Measurements from ENCODE around the gene TPPP2.
A peak's percentile ranks its signal among the peaks of the same experiment; 100 is the strongest.

TPPP2 gene

DNA sequence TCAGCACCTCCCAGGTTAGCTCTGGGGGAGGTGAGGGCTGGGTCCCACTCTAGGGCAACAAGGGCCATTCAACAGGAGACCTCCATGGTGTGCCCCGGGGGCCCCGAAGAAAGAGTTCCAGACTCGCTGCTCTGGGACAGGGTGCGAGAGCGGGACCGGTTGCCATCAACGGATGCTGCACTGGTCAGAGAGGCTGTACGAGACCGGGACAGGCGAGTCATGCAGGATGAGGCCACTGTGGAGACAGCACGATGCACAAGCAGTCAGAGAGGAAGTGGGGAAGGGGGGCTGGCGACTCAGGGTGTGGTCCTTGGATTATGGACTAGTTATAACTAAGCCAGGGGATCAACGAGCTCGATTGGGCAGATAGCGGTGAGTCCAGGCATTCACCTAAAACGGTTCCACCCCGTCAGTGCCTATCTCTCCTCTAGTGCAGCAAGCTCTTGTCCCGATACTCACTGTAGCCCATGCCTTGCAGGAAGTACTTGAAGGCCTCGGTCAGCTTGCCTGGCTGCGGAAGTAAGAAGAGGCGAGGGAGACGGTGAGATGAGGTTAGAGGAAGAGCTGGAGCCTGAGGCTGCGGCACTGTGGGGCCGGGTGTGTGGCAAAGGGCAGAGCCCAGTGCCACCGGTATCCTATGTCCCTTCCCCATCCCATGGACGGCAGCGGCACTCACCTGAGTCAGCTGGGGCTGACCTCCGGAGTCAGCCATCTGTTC is 12.3 kb upstream of the TPPP2 start:
- DNase-seq = no peak

DNA sequence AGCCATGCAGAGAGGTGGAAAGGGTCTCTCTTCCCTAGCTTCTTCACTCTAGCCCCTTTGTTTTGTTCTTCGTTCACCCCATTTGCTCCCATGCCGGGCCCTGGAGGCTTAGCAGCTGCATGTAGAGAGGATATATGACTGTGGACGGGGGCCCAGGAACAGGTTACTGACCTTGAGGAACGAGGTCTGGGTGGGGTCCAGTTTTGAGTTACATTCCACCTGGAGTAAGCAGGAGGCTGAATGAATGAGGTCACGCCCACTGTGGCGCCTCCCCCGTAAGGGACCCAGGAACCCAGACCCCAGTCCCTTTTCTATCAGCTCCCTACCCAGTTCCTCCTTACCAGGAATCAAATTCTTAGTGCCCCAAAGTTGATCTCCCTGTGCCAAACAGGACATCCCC is 11.7 kb upstream of the TPPP2 start:
- no peak for DNase-seq

DNA sequence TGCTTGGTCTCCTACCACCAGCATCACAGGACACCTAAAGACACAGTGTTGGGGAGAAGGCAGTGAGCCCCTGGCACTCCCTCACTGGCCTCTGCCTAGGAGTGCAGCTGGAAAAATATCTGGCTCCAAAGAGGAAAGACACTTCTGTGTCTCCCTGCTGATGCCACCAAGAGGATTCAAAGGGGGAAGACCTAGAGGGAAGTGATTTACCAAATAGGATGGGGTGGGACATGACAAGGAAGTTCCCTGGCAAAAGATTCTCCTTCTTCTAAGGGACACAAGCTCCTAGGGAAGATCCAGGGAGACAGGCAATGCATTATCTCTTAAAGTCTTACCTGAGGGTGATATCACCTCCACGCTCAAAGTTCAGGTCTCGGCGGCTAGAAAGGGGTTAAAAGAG is 11.2 kb upstream of the TPPP2 start:
- no peak for DNase-seq

DNA sequence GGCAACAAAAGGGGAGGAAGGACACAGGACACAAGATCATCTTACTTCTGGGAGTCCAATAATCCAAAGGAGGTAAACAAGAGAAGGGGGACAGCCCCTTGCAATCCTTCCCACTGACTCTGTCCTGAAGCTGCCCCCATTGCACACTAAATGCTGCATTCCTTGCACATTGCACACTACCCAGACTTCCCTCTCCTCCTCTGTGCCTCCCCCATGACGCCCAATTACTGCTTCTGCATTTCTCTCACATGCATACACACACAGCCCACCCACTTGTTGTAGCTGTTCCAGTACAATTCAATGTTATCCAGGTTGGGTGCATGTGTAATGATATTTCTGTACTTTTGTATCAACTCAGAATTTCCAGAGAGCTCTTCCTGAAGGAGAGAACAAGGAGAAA is 10.7 kb upstream of the TPPP2 start:
- DNase-seq = no peak

DNA sequence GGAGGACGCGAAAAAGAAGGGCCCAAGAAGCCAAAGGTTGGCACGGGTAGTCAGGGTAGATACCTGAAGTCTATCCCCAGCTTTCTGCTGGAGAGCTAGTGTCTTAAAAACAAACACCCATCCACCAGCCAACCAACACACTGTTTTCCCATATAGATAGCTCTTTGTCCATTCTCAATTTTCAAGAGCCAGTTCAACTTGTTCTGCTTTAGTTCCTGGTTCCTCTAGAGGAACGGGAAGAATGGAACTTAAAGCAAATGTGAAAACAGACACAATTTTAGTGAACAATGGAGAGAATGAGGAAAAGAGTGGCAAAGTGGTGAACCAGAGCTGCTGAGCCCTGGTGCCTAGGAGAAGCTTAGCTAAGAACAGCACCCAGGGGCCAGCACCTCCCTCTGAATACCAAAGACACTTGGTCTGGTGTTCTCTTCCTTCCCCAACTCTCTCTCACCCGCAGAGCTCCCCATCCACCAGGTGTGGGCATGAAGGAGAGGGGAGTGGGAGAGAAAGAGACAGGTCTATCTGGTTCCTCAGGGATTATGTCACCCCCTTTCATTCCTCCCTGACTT is 9.0 kb upstream of the TPPP2 start:
- DNase-seq = no peak

DNA sequence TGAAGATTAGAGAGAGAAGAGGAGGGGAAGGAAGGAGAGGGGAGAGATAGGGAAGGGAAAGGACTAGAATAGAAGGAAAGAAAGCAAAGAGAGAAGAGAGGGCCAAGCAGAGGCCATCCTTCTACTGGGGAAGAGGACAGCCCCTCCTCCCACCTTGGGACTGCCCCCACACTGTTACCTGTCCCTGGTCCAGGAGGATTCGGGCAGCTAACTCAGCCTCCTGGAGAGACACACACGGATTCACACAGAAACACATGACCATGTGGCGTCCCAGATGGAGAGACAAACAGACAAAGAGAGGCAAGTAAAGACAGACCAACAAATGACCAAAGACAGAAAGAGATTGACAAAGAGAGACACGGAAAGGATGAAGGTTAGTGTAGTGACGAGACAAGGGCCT is 7.3 kb upstream of the TPPP2 start:
- no peak for DNase-seq

DNA sequence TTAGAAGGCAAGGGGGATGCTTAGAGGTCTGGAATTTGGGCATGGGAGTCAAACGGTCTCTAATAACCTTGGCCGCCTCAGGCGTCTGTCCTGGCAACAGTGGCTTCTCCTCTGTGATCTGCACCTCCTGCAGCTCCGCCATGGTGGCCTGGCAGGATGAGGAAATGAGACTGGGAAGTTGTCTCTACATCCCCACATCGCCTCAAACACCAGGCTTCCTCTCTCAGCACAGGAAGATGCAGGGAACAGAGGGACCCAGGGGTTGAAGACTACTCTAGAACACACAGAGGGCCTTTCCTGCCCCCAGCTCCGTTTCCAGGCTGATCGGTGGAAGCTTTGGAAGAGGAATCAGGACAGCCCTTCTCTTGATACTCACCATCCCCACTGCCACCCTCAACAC is 6.8 kb upstream of the TPPP2 start:
- no peak for DNase-seq

DNA sequence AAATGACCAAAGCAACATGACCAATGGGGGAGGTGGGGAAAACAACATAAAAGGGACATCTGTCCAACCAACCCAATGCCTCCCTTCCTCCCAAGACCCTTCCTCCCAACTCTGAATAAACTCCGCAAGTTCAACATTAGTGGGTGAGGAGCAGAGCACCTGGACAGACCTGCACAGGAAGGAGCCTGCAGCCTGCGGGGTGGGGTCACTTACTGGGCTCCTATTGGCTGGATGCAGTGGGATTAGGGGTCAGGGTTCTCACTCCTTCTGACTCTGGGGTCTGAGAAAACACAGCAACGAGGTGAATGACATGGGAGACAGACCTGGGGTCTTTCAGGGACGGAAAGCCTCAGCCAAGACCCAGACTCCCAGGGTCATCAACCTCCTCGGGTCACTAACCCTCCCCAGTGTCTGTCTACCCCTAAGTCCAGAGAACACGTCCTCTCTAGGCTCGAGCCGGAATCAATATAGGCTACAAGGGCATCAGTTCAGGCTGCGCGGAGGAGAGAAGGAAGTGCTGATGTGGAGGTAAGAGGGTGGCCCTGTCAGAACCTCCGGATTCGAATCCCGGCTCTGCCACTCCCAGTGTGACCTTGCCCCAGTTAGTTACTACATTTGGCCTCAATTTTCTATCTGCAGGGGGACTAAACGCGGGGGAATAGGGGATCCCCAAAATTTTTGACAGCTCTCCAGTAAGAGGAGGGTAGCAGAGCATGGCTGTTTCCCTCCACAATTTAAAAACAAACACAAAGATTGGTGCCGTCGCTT is 6.0 kb upstream of the TPPP2 start:
- no peak for DNase-seq

DNA sequence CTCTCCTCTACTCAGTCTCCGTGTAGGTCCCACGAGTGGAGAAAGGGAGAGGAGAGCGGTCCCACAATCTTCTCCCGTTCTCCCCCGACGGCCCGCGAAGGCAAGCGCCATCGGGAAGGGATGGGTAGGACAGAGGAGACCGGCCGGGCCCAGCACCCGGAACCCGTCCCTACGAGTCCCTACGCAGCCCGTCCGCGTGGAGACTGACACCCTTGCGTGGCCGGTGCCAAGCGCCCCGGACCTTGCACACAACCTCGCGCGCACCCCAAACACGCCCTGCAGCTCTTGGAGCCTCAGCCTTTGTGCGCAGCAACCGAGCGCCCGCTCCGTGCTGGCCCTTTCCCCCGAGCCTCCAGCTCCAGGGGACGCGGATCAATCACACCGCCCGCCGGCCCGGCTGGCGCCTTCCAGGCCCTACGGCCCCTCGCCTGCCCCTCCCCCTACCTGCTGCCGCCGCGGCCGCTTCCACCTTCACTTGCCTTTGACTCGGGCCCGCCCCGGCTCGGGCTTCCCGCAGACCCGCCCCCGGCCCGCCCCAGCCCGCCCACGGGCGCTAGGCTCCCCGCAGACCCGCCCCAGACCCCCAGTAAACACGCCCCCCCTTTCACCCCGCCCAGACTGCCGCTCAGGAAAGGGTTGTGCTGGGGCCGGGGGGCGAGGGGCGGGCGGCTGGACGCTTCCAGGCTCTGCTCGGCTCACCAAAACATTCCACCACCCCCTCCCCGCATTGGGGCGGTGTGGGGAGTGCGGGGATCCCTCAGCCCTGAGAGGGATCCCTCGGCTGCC is 5.2 kb upstream of the TPPP2 start, which contains the start of gene NDRG2:
Gene NDRG2, minus strand, starts transcription at position 477 of the 786 bp plus-strand sequence. CDS start 1,746 bp downstream, outside the sequence.
- DNase-seq = peak; percentile 80

DNA sequence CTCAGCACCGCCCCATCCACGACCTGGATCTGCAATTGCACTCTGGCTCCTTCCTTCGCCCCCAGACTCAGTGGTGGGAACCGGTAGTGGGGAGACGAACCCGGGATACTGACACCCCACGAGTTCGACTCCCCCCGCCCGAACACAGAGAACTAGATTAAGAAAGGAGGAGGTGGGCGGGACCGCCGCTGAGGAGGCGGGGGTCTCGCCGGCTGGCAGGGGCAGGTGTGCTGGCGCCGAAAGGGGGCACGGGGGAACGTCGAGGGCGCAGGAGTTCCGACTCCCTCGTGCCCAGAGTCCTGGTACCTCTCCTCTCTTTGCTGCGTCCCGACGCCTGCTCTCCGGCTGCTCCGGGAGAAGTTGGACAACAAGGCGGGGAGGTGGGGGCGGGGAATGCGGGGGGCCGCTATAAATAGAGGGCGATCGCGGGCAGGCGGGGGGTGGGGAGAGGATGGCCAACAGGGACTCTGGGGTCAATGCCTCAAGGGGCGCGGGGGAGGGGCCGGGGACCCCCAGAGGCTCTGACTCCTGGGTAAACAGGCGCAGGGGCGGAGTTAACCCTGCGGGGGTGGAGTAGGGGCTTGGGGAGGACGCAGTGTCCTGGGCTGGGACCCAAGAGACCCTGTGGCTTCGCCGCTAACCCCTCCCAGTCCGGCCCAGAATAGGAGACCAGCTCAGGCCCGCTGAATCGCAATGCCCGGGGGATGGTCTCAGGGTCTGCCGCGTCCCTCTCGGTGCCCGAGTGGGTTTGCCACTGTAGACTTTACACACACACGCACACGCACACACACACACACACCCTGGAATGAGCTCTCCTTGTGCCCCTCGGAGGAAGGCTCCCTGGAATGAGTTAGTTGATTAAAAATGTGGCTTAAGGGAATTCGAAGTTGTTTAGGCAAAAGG is 4.4 kb upstream of the TPPP2 start:
- no peak for DNase-seq

DNA sequence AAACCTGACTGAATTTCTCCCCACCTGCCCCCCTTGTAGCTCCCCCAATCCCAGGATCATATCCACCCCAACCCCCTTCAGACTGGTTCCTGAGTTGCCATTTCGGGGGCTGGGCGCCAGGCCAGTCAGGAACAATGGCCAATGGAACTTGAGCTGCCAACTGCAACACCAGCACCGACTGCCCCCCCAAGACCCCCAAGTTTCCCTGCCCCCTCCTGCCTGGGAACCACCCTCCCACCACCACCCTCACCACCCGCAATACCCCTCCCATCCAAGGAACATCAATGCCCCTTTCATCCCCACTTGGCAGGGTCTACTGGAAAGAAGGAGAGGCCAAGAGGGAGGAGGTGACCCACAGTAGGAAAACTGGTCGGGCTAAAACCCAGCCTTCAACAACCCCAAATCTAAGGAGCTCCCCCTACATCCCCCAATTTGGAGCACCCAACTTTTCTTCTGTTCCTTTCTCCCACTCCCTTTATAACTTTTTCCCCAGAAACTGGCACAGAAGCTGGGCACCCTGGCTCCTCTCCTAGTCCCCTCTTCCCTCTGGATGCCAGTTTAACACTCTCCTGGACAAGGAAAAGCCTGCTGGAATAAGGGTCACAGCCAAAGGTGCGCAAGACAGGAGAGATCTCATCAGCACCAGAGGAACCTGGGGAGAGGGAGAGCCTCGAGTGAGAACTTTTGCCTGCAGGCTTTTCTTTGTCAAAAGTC is 3.6 kb upstream of the TPPP2 start:
- DNase-seq = no peak

DNA sequence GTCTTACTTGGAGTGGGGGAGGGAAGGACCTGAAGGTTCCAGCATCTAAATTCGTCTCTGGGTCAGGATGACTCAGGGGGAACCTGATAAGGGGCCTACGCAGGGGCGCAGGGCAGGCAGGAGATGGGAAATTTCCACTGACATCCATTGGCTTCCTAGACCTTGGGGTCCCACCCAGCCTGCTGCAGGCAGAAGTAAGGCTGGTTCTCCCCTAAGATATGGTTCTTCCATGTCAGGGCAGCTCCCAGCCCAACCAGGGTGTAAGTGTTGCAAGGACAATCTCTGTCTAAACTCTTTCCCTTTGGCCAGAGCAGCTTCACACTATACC is 3.1 kb upstream of the TPPP2 start:
- no peak for DNase-seq

DNA sequence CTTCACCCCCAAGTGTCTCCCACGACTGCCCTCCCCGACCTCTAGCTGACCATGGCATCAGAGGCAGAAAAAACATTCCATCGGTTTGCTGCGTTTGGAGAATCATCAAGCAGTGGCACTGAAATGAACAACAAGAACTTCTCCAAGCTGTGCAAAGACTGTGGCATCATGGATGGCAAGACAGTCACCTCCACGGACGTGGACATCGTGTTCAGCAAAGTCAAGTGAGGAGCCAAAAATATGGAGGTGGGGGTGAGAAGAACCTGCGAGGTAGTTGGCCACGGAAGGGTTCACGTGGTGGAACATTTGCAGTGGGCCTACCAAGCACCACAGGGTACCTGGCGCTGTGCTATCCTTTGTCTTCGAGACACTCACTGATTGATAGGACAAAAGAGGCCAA is 514 bp downstream of the TPPP2 start:
- no peak for DNase-seq

DNA sequence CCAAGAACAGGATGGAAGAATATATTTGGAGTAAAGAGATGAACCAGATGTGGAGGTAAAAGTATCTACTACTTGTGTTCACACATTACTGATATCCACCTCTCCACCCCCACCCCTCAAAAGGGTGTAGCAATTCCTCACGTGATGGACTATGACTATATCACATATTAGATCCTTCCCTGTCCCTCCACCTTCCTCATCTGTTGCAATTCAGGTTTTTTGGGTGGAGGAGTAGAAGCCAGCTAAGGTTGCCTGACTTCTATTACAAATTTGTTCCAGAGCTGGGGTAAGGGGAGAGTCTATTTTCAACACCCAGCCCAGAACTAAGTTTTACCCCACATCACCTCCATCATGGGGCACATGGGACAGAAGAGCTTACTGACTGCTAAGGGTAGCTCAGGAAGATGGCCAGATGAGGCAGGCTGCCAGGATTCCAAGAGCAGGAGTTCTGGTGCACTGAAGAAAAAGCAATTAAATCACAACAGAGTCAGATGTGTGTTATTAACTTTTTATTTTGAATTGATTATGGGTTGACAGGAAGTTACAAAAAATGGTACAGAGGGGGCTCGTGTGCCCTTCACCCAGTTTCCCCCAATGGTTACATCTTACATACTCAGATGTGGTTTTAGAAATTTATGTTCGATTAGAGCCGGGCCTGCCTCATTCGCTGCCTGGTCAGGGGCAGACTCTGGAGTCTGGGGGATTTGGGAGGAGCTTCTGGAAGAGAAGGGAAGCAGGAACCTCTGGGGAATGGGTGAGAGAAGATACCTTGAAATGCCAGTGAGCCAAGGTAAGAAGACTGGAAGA is 2.5 kb downstream of the TPPP2 start:
- no peak for DNase-seq

DNA sequence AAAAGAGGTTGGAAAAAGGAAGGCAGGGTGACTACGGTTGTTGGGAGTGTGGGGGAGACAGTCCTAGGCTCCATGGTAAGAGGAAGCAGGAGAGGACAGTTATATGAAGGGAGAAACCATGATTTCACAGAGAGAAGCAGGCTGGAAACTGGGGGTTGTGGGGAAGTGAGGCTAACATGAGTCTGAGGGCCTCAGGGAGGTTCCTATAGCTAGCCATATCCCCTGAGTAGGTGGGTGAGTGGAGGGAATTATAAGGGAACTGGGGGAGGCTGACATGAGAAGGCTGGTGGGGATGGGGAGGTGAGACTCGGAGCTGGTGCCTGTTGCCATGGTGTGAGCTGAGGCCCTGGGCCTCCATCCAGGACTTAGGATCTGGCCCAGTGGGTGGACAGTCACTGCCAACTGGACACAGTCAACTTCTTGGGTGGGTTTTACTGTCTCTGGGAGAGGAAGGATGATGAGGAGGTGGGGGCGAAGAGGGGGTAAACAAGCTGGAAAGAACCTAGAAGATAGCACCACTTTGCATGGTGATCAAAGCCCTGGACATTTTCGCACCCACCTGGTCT is 3.2 kb downstream of the TPPP2 start:
- DNase-seq = no peak

DNA sequence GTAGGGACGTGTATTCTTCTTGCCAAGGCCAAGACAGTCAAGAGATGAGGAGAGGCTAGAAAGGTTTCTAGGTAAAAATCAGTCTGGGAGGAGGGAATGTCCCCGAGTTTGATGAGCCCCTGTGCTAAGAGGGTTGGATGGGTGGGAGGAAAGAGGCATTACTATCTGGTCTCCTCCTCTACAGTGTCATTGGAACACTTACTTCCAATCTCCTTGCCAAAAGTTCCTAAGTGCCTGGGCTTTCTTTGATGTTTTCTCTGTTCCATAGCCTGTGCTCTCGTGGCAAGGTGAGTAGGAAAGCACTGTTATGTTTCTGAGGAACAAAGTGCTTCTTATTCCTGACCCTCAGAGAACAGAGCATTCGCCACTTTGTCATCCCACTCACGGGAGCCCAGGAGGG is 4.7 kb downstream of the TPPP2 start, which contains the start of gene RNASE13:
Gene RNASE13, minus strand, starts transcription at position 101 of the 400 bp plus-strand sequence. CDS start 519 bp downstream, outside the sequence.
- DNase-seq = no peak

DNA sequence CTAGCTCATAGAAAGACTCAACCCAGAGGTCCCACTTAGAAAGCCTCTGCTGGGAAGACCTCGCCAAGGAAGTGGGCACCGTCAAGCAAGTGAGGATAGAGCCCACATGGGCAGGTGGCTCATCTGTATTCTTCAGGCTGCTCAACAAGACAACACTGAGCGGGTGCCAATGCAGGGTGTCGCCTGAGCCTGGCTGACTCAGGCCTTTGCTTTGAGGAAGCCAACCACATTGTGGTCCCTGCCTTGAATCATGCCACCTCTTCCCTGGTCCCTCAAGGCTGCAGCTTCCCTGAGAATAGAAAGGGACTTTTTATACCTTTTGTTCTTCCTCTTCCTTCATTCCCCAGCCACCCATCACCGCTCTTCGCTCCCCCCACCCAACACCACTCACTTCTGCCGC is 6.7 kb downstream of the TPPP2 start:
- DNase-seq = no peak

DNA sequence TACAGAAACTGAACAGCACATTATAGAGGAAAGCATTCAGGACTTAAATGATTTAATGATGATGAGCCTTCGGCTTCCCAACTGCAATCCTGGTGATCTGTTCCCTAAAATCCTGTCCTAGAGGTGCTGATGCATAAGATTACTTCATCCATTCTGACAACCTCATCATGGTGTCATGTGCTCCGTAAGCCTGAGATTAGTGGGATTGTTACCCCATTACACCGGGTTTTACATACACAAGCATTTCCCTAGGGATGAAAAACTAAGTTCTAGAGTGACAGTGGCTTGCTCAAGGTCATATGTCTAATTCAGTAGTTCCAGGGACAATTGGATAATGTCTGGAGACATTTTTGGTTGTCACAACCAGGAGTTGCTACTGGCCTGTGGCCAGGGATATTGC is 7.1 kb downstream of the TPPP2 start:
- DNase-seq = no peak

DNA sequence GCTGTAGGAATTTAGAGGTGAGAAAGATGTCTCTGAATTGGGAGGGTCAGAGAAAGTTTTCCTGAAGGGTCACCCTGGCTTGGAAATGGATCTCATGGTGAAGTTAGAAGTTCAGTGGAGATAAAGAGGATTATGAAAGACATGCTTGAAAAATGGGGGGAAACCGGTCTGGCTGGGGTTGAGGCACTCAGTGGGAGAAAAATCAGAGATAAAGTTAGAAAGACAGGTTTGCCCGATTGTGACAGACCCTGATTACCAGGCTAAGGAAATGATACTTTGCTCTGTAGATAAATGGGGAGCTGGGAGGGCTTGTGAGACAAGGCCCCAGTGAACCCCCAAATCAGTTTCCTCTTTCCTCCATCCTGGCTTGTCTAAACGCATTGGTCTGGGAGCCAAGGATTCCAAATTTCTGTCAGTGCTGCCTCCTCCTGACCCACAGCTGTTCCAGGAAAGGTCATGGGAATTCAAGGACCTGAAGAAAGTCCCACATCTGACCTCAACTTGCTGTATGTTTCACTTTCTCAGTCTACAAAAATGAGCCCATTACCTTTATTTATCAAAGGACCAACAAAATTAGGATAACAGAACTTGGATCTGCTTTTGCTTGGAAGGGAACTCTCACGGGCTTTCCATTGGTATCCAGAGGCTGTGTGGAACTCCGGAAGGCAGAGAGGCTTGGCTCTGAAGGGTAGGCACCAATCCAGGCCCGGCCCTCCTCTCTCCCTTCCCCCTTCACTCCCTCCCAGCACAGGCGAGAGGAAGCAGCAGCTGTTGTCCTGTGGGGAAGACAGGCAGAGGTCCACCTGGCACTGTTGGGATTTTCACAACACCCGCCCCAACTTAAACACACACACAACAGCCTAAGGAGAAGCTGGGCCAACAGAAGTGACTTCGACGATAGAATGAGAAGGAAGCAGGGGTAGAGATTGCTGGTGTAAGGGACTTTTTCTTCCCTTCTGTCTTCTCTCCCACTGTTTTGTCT is 8.7 kb downstream of the TPPP2 start:
- no peak for DNase-seq
